NCI-H510A (cell line): ENCODE results near the gene ATRN.
"Not testable (repeated sequence)": the region's sequence is repeated elsewhere in the genome, so short reads cannot be mapped to it uniquely, and the experiment has no call there.

ENCODE experiments used
- DNase-seq: peaks from one replicate; lab custom pipeline; 2025; lab: John Stamatoyannopoulos, UW

Gene ATRN

GRCh38 chr20:3563548-3564177 lies 92.8 kb downstream of the ATRN start:
- peak; percentile 49 for DNase-seq

GRCh38 chr20:3565851-3566250 lies 95.0 kb downstream of the ATRN start:
- DNase-seq = no peak

- no peak for DNase-seq
Measured at GRCh38 chr20:3572151-3572550, 101.3 kb downstream of the ATRN start.

GRCh38 chr20:3576363-3576762 lies 105.5 kb downstream of the ATRN start:
- DNase-seq = no peak

- DNase-seq = no peak
Measured at GRCh38 chr20:3577366-3577765, 106.5 kb downstream of the ATRN start.

GRCh38 chr20:3580412-3580811 lies 109.6 kb downstream of the ATRN start:
- DNase-seq = no peak

GRCh38 chr20:3583765-3584164 lies 112.9 kb downstream of the ATRN start:
- DNase-seq = no peak

- DNase-seq = no peak
Measured at GRCh38 chr20:3586093-3586492, 115.3 kb downstream of the ATRN start.

- DNase-seq = no peak
Measured at GRCh38 chr20:3590164-3590563, 119.3 kb downstream of the ATRN start.

- DNase-seq = no peak
Measured at GRCh38 chr20:3592931-3593330, 122.1 kb downstream of the ATRN start.

GRCh38 chr20:3595541-3595940 lies 124.7 kb downstream of the ATRN start:
- peak; percentile 92 for DNase-seq

- no peak for DNase-seq
Measured at GRCh38 chr20:3603108-3603507, 132.3 kb downstream of the ATRN start.

- DNase-seq = not testable (repeated sequence)
Measured at GRCh38 chr20:3605386-3605886, 134.6 kb downstream of the ATRN start.

GRCh38 chr20:3606021-3606420 lies 135.2 kb downstream of the ATRN start:
- no peak for DNase-seq

GRCh38 chr20:3611901-3612300 lies 141.1 kb downstream of the ATRN start:
- DNase-seq = no peak

- no peak for DNase-seq
Measured at GRCh38 chr20:3612795-3613572, 142.2 kb downstream of the ATRN start.

- no peak for DNase-seq
Measured at GRCh38 chr20:3613821-3614440, 143.1 kb downstream of the ATRN start.

GRCh38 chr20:3614466-3614865 lies 143.6 kb downstream of the ATRN start:
- DNase-seq = no peak

GRCh38 chr20:3615171-3615840 lies 144.5 kb downstream of the ATRN start:
- not testable (repeated sequence) for DNase-seq

- peak; percentile 58 for DNase-seq
Measured at GRCh38 chr20:3616250-3616649, 145.4 kb downstream of the ATRN start.

- DNase-seq = no peak
Measured at GRCh38 chr20:3621111-3621510, 150.3 kb downstream of the ATRN start.

GRCh38 chr20:3622406-3622805 lies 151.6 kb downstream of the ATRN start:
- no peak for DNase-seq
